Neural cell (in vitro differentiated cells): Measurements from ENCODE around the gene NHS. TPM values are rescaled to one million over a fixed set of nuclear protein-coding genes. Genes with fewer than 3 reads are reported as not detected.

Experiments used
- H2AFZ ChIP-seq: fragments of 200-600, 300-800 bp; sonication (generic), shearing (Covaris generic); 2 replicates; pipeline ENCODE4 v1.6.0; 2014; ENCODE audit warnings: low read depth, mild to moderate bottlenecking, antibody characterized with exemption, low read length, moderate library complexity
- H3F3A ChIP-seq: fragments of 200-600 bp; shearing (Covaris generic); 2 replicates; pipeline ENCODE4 v1.6.1; 2016; ENCODE audit warnings: mild to moderate bottlenecking, moderate library complexity, mixed read lengths, antibody characterized with exemption, low read length; ENCODE audit not compliant: insufficient read depth, poor library complexity, severe bottlenecking
- H3K27ac ChIP-seq: fragments of 200-600, 300-800 bp; sonication (generic), shearing (Covaris generic); 2 replicates; pipeline ENCODE4 v1.5.1; 2014; ENCODE audit warnings: mild to moderate bottlenecking, low read length, moderate library complexity
- H3K27me3 ChIP-seq: fragments of 300-800, 200-600 bp; sonication (generic), shearing (Covaris generic); 2 replicates; pipeline ENCODE4 v1.6.0; 2014; ENCODE audit warnings: mild to moderate bottlenecking, low read depth, low read length, moderate library complexity; ENCODE audit not compliant: insufficient read depth
- H3K36me3 ChIP-seq: fragments of 300-800, 200-600 bp; sonication (generic), shearing (Covaris generic); 2 replicates; pipeline ENCODE4 v1.5.1; 2014; ENCODE audit warnings: mild to moderate bottlenecking, antibody characterized with exemption, low read length, moderate library complexity; ENCODE audit not compliant: insufficient read depth
- H3K4me2 ChIP-seq: fragments of 300-800, 200-600 bp; sonication (generic), shearing (Covaris generic); 2 replicates; pipeline ENCODE4 v1.6.0; 2014; ENCODE audit warnings: mild to moderate bottlenecking, low read length
- H3K4me3 ChIP-seq: fragments of 300-800, 200-600 bp; sonication (generic), shearing (Covaris generic); 2 replicates; pipeline ENCODE4 v1.5.1; 2014; ENCODE audit warnings: mild to moderate bottlenecking, low read length, moderate library complexity
- H3K79me2 ChIP-seq: fragments of 200-600 bp; shearing (Covaris generic); replicated peaks from 2 replicates; pipeline ENCODE4 v1.6.0; 2014; ENCODE audit warnings: mild to moderate bottlenecking, low read length, moderate library complexity; ENCODE audit not compliant: insufficient read depth
- H3K9ac ChIP-seq: fragments of 300-800, 200-600 bp; sonication (generic), shearing (Covaris generic); 2 replicates; pipeline ENCODE4 v1.6.1; 2016; ENCODE audit warnings: mild to moderate bottlenecking, low read length, mixed read lengths
- H3K9me2 ChIP-seq: fragments of 200-600 bp; shearing (Covaris generic); 2 replicates; pipeline ENCODE4 v1.6.1; 2016; ENCODE audit warnings: mild to moderate bottlenecking, low read length, mixed read lengths; ENCODE audit not compliant: insufficient read depth
- H3K9me3 ChIP-seq: fragments of 200-600, 300-800 bp; sonication (generic), shearing (Covaris generic); 2 replicates; pipeline ENCODE4 v1.6.1; 2016; ENCODE audit warnings: mild to moderate bottlenecking, mixed run types, low read length, moderate library complexity, mixed read lengths
- H4K20me1 ChIP-seq: fragments of 200-600 bp; shearing (Covaris generic); 2 replicates; pipeline ENCODE4 v1.6.1; 2016; ENCODE audit warnings: mild to moderate bottlenecking, mixed run types; ENCODE audit not compliant: insufficient read depth
- CTCF ChIP-seq: fragments of 450-650 bp; IDR thresholded peaks from 2 replicates; pipeline ENCODE4 v1.5.1; 2014; ENCODE audit warnings: antibody characterized with exemption, mild to moderate bottlenecking, moderate library complexity; ENCODE audit not compliant: poor library complexity, severe bottlenecking
- EP300 ChIP-seq: fragments of 450-650 bp; conservative IDR thresholded peaks from 2 replicates; pipeline ENCODE4 v1.6.1; 2014; ENCODE audit warnings: antibody characterized with exemption, mild to moderate bottlenecking, moderate library complexity; ENCODE audit not compliant: poor library complexity, severe bottlenecking
- EZH2 ChIP-seq: fragments of 200-600, 300-800 bp; shearing (Covaris generic), sonication (generic); IDR thresholded peaks from 2 replicates; pipeline ENCODE4 v1.6.1; 2014; ENCODE audit warnings: antibody characterized with exemption, low read length, borderline replicate concordance, mild to moderate bottlenecking; ENCODE audit not compliant: insufficient read depth, poor library complexity, severe bottlenecking
- MXI1 ChIP-seq: fragments of 450-650 bp; conservative IDR thresholded peaks from 2 replicates; pipeline ENCODE4 v1.6.1; 2014; ENCODE audit warnings: antibody characterized with exemption, mild to moderate bottlenecking; ENCODE audit not compliant: poor library complexity, severe bottlenecking
- POLR2AphosphoS5 ChIP-seq: IDR thresholded peaks from 2 replicates; pipeline ENCODE4 v1.6.1; 2012
- RAD21 ChIP-seq: fragments of 450-650 bp; conservative IDR thresholded peaks from 2 replicates; pipeline ENCODE4 v1.6.1; 2014; ENCODE audit warnings: antibody characterized with exemption, mild to moderate bottlenecking, moderate library complexity
- REST ChIP-seq: IDR thresholded peaks from 2 replicates; pipeline ENCODE4 v1.6.1; 2012; ENCODE audit warnings: borderline replicate concordance
- SMC3 ChIP-seq: fragments of 450-650 bp; conservative IDR thresholded peaks from 2 replicates; pipeline ENCODE4 v1.6.1; 2014; ENCODE audit warnings: antibody characterized with exemption, mild to moderate bottlenecking, moderate library complexity; ENCODE audit not compliant: poor library complexity
- TAF1 ChIP-seq: IDR thresholded peaks from 2 replicates; pipeline ENCODE4 v1.6.1; 2012; ENCODE audit warnings: low read depth
- polyA plus RNA-seq: library from polyadenylated mRNA; depleted of rRNA; stranded (reverse); fragments of >200 nt; gene quantifications from 2 replicates; pipeline ENCODE4 v1.2.3, GENCODE V29; 2014

Gene NHS
- polyA plus RNA-seq, 1 donor from 2014 or later: 1.9 TPM

GRCh38 chrX:17359500-17359899, 15.5 kb upstream of the NHS start:
- Histone ChIP-seq H3K27ac (no peak overlapping the region), H3K4me2 (no peak overlapping the region), H3F3A (no peaks in the 10 kb centered on the region), H2AFZ (no peak overlapping the region), H3K36me3 (no peaks in the 10 kb centered on the region), H3K9ac (no peak overlapping the region), H3K79me2 (no peaks in the 10 kb centered on the region), H3K4me3 (no peak overlapping the region), H4K20me1 (no peaks in the 10 kb centered on the region), H3K27me3 (no peaks in the 10 kb centered on the region), H3K9me3 (no peaks in the 10 kb centered on the region), H3K9me2 (no peaks in the 10 kb centered on the region)
- TF ChIP-seq RAD21 (no peak), REST (no peak), TAF1 (no peak), POLR2AphosphoS5 (no peak), EZH2 (no peak), SMC3 (no peak), MXI1 (no peak), CTCF (no peak), EP300 (no peak)

- Histone ChIP-seq H3K9ac (no peak overlapping the region), H3K27me3 (no peaks in the 10 kb centered on the region), H3F3A (no peaks in the 10 kb centered on the region), H3K4me2 (no peak overlapping the region), H3K4me3 (no peak overlapping the region), H4K20me1 (no peaks in the 10 kb centered on the region), H3K9me3 (no peaks in the 10 kb centered on the region), H3K27ac (no peak overlapping the region), H2AFZ (no peak overlapping the region), H3K36me3 (no peaks in the 10 kb centered on the region), H3K9me2 (no peaks in the 10 kb centered on the region), H3K79me2 (no peaks in the 10 kb centered on the region)
- TF ChIP-seq CTCF (peak; percentile 10), REST (no peak)
Measured at GRCh38 chrX:17361620-17362019, 13.4 kb upstream of the NHS start.
